ENCODE measurements around the gene PLK2. TPM values are rescaled to one million over a fixed set of nuclear protein-coding genes. Genes with fewer than 3 reads are reported as not detected.

The PLK2 gene
- total and polyA plus RNA-seq, 2 donors (not counting 3 experiments of a cell fraction or from before 2014, with no cell fraction given) = 199 to 250 TPM

- CTCF ChIA-PET = interaction anchor here (1.0 to 6.2 kb wide), 20 partner anchors 11 to 1161 kb away, joined by 3 to 260 read pairs (median 6); no protein-coding TSS in a partner anchor
- no TSS peak for BruUV-seq (replicated peaks)
- TF ChIP-seq JUN (IDR thresholded peaks at IDR 0.05; ENCODE audit: borderline replicate concordance, insufficient read depth, insufficient read length, low read depth) = no peak
- no peak for TF ChIP-seq FOS (IDR thresholded peaks at IDR 0.05; ENCODE audit: borderline replicate concordance, insufficient read depth, low read length)
- no peak for TF ChIP-seq CTCF (IDR thresholded peaks at IDR 0.05; ENCODE audit: extremely low read depth in 1 of 2, insufficient read depth in 1 of 2, low read depth in 1 of 2, low read length in 2 of 2)
- peak; percentile 6 for TF ChIP-seq POLR2A (IDR thresholded peaks at IDR 0.05; ENCODE audit: low read depth, low read length)
These were observed 512 bp downstream of the PLK2 start for GRCh38 chr5:58459146-58460001.

More at GRCh38 chr5:58459146-58460001, 512 bp downstream of the PLK2 start:
- peak overlapping the region; percentile 95 for H3K4me2 ChIP-seq (ENCODE audit: insufficient read depth, low read length)
- POLR2A ChIA-PET = interaction anchor here (0.8 to 3.8 kb wide), 25 partner anchors 9 to 1161 kb away, joined by 3 to 50 read pairs (median 5); no protein-coding TSS in a partner anchor
- DNase-seq (ENCODE audit: low read depth, low spot score) (peak; percentile 46), FAIRE-seq (no peak)
- peak overlapping the region; percentile 87 for H3K27ac ChIP-seq (ENCODE audit: insufficient read depth, low read depth, low read length)
- dilution Hi-C loops (cut with MboI; ENCODE audit: extremely low pct_ligation_motif_present, low sequenced_read_pairs) = loop anchor here (25.0 kb wide), 2 partner anchors 672 to 972 kb away; partner anchors contain the start of gene ACTBL2
- peak overlapping the region; percentile 92 to 100 (median 94) for H3K4me3 ChIP-seq (replicated peaks in 1 of 3; ENCODE audit: insufficient read depth in 1 of 3, low read depth in 1 of 3, low read length in 3 of 3)
- no peaks in the 10 kb centered on the region for H3K9me3 ChIP-seq (replicated peaks; ENCODE audit: control insufficient read depth, insufficient read depth, low read length)
- H4K20me1 ChIP-seq (replicated peaks; ENCODE audit: control insufficient read depth, extremely low read depth, insufficient read depth, low read length) = peaks cover 11% of the 10 kb centered on the region
- no peaks in the 10 kb centered on the region for H3K27me3 ChIP-seq (ENCODE audit: control insufficient read depth in 2 of 2, insufficient read depth in 2 of 2, low read length in 2 of 2)
- no peaks in the 10 kb centered on the region for H3K9me1 ChIP-seq (replicated peaks; ENCODE audit: control insufficient read depth, extremely low read depth, insufficient read depth, low read length)
- peak overlapping the region; percentile 98 for H3K9ac ChIP-seq (replicated peaks; ENCODE audit: extremely low read depth, insufficient read depth, low read length)
- no peak overlapping the region for H2AFZ ChIP-seq (ENCODE audit: low read depth, low read length)
- intact Hi-C loops (cut with micrococcal nuclease) = loop anchor here (1.0 to 5.0 kb wide), 16 partner anchors 142 to 1287 kb away; partner anchors contain the start of gene GPBP1
- H3K36me3 ChIP-seq (ENCODE audit: control insufficient read depth in 2 of 2, extremely low read depth in 1 of 2, insufficient read depth in 2 of 2, low read length in 2 of 2) = peaks cover 24 to 36% of the 10 kb centered on the region in 2 experiments
- peaks cover 38% of the 10 kb centered on the region for H3K4me1 ChIP-seq (ENCODE audit: control insufficient read depth, extremely low read depth, insufficient read depth, low read length)
- peaks cover 53% of the 10 kb centered on the region for H3K79me2 ChIP-seq (ENCODE audit: control insufficient read depth, insufficient read depth, low read length)

All from endothelial cell of umbilical vein (primary cell).